KBM-7 (cell line): ENCODE data around the gene FARP1.
A peak's percentile ranks its signal among the peaks of the same experiment; 100 is the strongest.

Experiments used
- DNase-seq: peaks from one replicate; pipeline ENCODE4 v3.0.0-alpha.2; 2015
- in situ Hi-C: fragments of 300-500 bp; cut with MboI; formaldehyde crosslinking; loops from 2 replicates; pipeline ENCODE4 v1.14.3; 2020; ENCODE audit warnings: low sequenced_read_pairs, low pct_unique_long_range_greater_than_20kb, mixed read lengths

The FARP1 gene, protein sequence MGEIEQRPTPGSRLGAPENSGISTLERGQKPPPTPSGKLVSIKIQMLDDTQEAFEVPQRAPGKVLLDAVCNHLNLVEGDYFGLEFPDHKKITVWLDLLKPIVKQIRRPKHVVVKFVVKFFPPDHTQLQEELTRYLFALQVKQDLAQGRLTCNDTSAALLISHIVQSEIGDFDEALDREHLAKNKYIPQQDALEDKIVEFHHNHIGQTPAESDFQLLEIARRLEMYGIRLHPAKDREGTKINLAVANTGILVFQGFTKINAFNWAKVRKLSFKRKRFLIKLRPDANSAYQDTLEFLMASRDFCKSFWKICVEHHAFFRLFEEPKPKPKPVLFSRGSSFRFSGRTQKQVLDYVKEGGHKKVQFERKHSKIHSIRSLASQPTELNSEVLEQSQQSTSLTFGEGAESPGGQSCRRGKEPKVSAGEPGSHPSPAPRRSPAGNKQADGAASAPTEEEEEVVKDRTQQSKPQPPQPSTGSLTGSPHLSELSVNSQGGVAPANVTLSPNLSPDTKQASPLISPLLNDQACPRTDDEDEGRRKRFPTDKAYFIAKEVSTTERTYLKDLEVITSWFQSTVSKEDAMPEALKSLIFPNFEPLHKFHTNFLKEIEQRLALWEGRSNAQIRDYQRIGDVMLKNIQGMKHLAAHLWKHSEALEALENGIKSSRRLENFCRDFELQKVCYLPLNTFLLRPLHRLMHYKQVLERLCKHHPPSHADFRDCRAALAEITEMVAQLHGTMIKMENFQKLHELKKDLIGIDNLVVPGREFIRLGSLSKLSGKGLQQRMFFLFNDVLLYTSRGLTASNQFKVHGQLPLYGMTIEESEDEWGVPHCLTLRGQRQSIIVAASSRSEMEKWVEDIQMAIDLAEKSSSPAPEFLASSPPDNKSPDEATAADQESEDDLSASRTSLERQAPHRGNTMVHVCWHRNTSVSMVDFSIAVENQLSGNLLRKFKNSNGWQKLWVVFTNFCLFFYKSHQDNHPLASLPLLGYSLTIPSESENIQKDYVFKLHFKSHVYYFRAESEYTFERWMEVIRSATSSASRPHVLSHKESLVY

GRCh38 chr13:98142380-98143156 lies at the start of gene FARP1:
TSS of gene FARP1 (plus strand) at chr13:98143094. CDS start at chr13:98213243, 70,149 bp downstream.
- in situ Hi-C loops, result no loop called here
- peak; percentile 54 for DNase-seq

DNA sequence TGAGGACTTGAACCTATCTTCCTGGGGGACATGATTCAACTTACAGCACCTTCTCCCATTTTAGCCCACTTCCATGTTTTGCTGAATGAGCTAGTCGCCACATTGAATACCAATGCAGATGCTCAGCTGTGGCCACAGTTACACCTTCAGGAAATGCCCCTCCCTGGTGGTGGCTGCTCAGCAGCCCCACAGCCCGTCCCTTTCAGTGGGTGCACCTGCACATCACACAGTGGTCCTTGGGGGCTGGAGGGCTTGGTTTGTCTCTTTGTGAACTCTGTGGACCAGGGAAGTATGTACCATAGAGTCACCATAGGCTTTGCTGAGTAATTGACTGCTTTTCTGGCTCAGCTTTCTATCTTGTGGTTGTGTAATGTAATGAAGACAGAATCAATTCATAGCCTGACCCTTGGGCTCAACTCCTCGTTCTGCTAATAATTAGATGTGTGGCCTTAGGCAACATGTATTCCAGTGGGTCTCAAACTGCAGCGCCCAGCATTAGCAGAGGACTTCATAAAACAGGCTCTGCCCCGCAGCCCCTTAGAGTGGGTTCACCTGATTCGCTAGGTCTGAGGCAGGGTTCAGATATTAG lies 48.1 kb upstream of the FARP1 start:
- DNase-seq, result no peak
- in situ Hi-C loops, result no loop called here

GRCh38 chr13:98096059-98096458 lies 46.8 kb upstream of the FARP1 start:
- in situ Hi-C loops, result no loop called here
- DNase-seq, result no peak

GRCh38 chr13:98097749-98098148 lies 45.1 kb upstream of the FARP1 start:
- no peak for DNase-seq
- in situ Hi-C loops, result no loop called here

DNA sequence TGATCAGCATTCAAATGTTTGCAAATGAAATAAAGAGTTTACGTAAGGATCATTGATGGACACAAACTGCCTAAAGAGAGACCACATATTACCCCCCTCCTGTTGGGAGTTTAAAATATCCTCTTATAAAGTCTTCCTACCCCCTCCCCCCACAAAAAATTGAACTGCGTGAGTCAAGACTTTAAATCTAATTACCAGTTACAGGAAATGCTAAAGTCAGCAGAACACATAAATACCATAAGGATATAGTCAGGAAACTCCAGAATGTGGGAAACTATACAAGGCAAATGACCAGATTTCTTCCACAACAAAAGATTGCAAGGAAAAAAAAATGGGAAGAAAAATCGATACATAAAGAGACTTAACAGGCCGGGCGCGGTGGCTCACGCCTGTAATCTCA lies 44.4 kb upstream of the FARP1 start:
- DNase-seq, result no peak
- in situ Hi-C loops, result no loop called here

DNA sequence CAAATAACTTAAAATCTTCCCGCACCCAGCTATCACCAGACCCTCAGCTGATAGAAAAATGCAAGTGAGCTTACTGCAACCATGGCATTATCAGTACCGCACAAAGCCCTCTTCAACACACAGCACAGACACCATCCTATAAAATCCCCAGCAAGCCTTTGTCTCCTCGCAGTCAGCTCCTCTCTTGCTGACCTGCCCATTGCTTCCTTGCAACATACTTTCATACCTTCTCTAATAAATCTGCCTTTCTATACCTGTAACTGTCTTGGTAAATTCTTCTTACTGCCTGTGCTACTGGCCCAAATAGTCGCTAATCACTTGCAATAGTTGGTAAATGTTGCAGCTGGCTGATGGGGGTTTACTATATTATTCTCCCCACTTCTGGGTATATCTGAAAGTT lies 43.3 kb upstream of the FARP1 start:
- no peak for DNase-seq
- in situ Hi-C loops, result no loop called here

GRCh38 chr13:98100481-98100880 lies 42.4 kb upstream of the FARP1 start:
- in situ Hi-C loops, result no loop called here
- no peak for DNase-seq

DNA sequence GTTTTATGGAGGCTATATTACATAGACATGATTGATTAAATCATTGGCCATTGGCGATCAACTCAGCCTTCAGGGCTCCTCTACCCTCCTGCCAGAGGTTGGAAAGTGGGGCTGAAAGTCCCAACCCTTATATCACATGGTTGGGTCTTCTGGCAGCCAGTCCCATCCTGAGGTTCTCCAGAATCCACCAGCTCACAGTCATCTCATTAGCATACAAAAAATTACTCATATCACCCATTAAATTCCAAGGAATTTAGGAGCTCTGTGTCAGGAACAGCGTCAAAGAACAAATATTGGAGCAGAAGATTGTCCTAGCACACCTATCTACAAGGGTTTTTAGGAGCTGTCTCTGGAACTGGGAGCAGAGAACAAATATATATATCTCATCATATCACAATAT lies 39.4 kb upstream of the FARP1 start:
- in situ Hi-C loops, result no loop called here
- no peak for DNase-seq

DNA sequence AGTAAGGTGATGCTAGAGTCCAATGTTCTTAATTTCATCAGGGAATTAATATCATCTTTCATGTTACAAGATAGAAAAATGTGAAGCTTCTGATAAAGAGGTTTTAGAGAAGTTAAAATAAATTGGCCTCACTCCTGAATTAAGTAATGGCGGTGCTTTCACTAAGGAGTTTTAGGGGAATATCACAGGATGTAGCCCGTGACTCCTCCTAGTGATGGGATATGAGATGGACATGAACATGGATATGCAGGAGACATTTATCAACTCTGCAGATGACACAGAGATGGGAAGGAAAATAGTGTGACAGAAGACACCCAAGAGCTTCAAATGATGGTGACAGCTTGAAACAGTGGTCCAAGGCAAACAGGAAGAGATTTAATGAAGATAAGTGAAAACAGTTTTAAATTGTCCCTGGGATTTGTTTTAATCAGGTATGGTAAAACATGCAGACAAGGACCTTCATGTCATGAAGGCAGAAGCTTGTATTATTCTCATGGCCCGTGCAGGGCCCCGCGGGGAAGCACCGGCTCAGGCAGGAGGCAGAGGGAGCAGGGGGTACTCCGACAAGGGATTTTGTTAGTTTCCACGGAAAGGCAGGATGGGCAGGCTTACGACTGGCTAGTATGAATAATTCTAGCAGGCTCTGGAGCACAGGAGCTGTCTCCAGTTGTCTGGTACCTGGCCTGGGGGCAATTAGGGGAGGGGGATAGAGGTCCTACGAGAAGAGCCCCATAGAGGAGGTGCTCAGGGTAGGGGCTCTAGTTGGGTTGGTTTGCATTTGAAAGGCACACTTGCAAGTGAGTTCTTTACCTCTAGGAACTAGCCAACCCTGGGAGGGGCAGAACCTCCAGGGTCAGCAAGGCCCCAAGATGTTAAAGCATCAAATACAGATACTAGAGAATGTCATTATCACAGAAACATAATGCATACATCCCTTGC lies 38.7 kb upstream of the FARP1 start:
- in situ Hi-C loops, result no loop called here
- DNase-seq, result no peak

- peak; percentile 90 for DNase-seq
- in situ Hi-C loops, result no loop called here
These were observed 37.0 kb upstream of the FARP1 start for GRCh38 chr13:98105929-98106336.

DNA sequence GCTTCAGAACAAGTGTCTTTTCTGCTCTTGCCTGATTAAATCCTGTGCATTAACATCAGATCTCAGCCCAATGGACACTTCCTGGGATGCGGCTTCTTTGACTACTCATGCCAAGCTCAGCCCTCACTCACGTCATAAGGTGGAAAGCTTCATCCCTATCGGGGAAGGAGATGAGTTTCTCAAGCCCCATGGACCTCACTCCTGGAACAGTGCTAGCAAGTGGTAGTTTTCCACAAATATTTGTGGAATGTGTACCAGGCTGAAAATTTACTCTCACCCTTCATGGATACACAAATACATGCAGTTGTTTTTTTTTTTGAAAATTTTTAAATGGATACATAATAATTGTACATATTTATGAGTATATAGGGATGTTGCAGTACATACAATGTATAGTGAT lies 34.6 kb upstream of the FARP1 start:
- in situ Hi-C loops, result no loop called here

GRCh38 chr13:98109226-98109853 lies 33.6 kb upstream of the FARP1 start:
- in situ Hi-C loops, result no loop called here
- no peak for DNase-seq

More for the DNA sequence above, 34.6 kb upstream of the FARP1 start:
- no peak for DNase-seq

DNA sequence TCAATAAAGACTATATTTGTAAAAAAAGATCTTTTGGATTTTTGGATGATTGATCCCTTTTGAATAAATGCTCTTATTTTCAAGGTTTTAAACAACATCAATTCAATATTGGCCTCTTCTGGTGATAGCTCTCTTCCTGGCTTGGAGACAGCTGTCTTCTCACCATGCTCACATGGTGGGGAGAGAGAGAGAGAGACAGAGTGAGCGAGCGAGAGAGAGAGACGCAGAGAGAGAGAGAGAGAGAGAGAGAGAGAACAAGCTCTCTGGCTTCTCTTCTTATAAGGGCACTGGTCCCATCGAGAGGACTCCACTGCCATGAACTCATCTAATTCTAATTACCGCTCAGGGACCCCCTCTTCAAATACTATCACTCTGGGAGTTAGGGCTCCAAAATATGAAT lies 32.1 kb upstream of the FARP1 start:
- in situ Hi-C loops, result no loop called here
- no peak for DNase-seq

- DNase-seq, result no peak
- in situ Hi-C loops, result no loop called here
These were observed 31.5 kb upstream of the FARP1 start for GRCh38 chr13:98111168-98112098.

DNA sequence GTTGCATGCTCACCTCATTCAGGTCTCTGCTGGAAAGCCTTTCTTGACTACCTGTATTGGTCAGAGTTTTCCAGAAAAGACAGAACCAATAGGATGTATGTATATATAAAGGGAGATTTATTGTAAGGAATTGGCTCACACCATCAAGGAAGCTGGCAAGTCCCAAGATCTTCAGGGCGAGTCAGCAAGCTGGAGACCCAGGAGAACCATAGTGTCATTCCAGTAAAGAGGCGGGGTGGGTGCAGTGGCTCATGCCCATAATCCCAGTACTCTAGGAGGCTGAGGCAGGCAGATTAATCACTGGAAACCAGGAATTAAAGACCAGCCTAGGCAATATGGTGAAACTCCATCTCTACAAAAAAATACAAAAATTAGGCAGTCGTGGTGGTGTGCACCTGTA lies 30.4 kb upstream of the FARP1 start:
- DNase-seq, result no peak
- in situ Hi-C loops, result no loop called here

GRCh38 chr13:98118865-98119264 lies 24.0 kb upstream of the FARP1 start:
- no peak for DNase-seq
- in situ Hi-C loops, result no loop called here
